Measurements from ENCODE around the gene SLC25A38. TPM values are rescaled to one million over a fixed set of nuclear protein-coding genes. Genes with fewer than 3 reads are reported as not detected.

The SLC25A38 gene
- total RNA-seq, 1 donor from 2014 or later = 13.6 TPM

DNA sequence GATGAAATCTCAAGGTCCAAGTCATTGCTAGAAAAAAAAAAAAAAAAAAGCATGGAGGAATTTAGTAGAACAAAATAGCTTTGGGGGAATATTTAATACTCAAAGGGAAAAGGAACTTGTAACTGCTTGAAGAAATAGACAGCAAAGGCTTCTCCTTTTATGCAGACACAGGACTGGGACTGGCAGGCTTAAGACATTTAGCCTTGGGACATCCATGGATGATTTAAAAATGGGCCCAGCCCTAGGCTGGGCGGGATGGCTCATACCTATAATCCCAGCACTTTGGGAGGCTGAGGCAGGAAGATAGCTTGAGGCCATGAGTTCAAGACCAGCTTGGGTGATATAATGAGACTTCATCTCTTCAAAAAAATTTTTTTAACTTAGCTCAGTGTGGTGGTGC is 43.1 kb downstream of the SLC25A38 start:
- Histone ChIP-seq H3K4me3 (ENCODE audit: low read length in 3 of 3) (no peak overlapping the region), H3K36me3 (ENCODE audit: control insufficient read depth in 3 of 3, insufficient read depth in 3 of 3, low read length in 3 of 3) (no peaks in the 10 kb centered on the region), H3K27me3 (ENCODE audit: control insufficient read depth in 3 of 3, insufficient read depth in 3 of 3, low read length in 3 of 3) (peaks cover 0 to 5% (median 3%) of the 10 kb centered on the region in 3 donors), H3K9ac (ENCODE audit: low read depth in 1 of 3, low read length in 3 of 3) (no peak overlapping the region), H3K27ac (ENCODE audit: low read depth, low read length) (no peak overlapping the region), H3K9me3 (ENCODE audit: control insufficient read depth in 3 of 3, low read length in 3 of 3) (no peaks in the 10 kb centered on the region), H3K4me1 (ENCODE audit: control insufficient read depth in 3 of 3, insufficient read depth in 3 of 3, low read length in 3 of 3) (peaks cover 3 to 6% (median 4%) of the 10 kb centered on the region in 3 donors)

DNA sequence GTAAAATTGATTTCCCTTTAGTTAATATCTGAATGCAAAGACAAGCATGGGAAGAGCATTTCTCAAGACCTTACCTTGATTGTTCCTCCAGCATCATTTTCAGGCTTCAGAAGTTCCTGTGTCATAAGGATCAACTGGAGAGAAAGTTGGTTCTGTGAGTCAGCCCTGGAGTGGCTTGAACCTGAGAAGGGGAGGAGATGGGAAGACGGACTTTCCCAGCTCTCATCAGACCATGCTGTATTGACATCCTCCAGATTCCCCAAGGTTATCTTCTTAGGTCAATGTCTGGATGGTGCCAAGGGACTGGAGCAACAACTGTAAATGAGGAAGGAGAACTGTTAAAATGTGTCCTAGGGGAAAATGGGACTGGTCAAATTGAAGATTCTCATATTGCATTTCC is 44.3 kb downstream of the SLC25A38 start:
- H3K4me3 ChIP-seq (ENCODE audit: low read length in 3 of 3) = no peak overlapping the region
- H3K9ac ChIP-seq (ENCODE audit: low read depth in 1 of 3, low read length in 3 of 3) = no peak overlapping the region
- H3K4me1 ChIP-seq (ENCODE audit: control insufficient read depth in 3 of 3, insufficient read depth in 3 of 3, low read length in 3 of 3) = peaks cover 3 to 6% (median 4%) of the 10 kb centered on the region in 3 donors
- no peaks in the 10 kb centered on the region for H3K9me3 ChIP-seq (ENCODE audit: control insufficient read depth in 3 of 3, low read length in 3 of 3)
- no peaks in the 10 kb centered on the region for H3K36me3 ChIP-seq (ENCODE audit: control insufficient read depth in 3 of 3, insufficient read depth in 3 of 3, low read length in 3 of 3)
- peaks cover 0 to 5% (median 3%) of the 10 kb centered on the region in 3 donors for H3K27me3 ChIP-seq (ENCODE audit: control insufficient read depth in 3 of 3, insufficient read depth in 3 of 3, low read length in 3 of 3)
- no peak overlapping the region for H3K27ac ChIP-seq (ENCODE audit: low read depth, low read length)

DNA sequence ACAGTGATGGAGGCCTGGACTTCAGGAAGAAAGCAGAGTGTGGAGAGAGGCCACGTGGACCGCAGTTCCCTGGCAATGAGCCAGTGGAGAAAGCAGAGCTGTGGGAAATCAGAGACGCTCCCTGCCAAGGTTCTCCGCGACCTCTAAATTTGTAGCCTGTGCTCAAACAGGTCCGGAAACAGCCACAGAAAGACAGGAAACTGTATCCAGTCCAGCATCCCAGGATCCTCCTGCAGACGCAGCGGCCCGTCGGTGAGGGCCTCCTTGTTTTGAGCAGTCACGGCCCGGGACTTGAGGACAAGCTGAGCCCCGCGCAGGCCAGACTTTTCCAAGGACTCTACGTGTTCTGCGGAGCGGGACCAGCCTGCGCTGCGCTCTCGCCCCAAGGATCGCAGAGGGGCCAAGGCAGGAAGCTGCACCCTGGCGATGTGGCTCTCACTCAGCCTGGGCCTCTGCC is 45.6 kb downstream of the SLC25A38 start:
- no peak overlapping the region for H3K27ac ChIP-seq (ENCODE audit: low read depth, low read length)
- H3K4me3 ChIP-seq (ENCODE audit: low read length in 3 of 3) = peak overlapping the region in 2 of 3 donors; percentile 24 to 29
- peak overlapping the region in 1 of 3 donors; percentile 16 for H3K9ac ChIP-seq (ENCODE audit: low read depth in 1 of 3, low read length in 3 of 3)

GRCh38 chr3:39429466-39429865 is 46.3 kb downstream of the SLC25A38 start:
- Histone ChIP-seq H3K27me3 (ENCODE audit: control insufficient read depth in 3 of 3, insufficient read depth in 3 of 3, low read length in 3 of 3) (peaks cover 0 to 5% (median 3%) of the 10 kb centered on the region in 3 donors), H3K27ac (ENCODE audit: low read depth, low read length) (no peak overlapping the region)

More for the DNA sequence above, 45.6 kb downstream of the SLC25A38 start:
- Histone ChIP-seq H3K4me1 (ENCODE audit: control insufficient read depth in 3 of 3, insufficient read depth in 3 of 3, low read length in 3 of 3) (peaks cover 3 to 9% (median 9%) of the 10 kb centered on the region in 3 donors), H3K27me3 (ENCODE audit: control insufficient read depth in 3 of 3, insufficient read depth in 3 of 3, low read length in 3 of 3) (peaks cover 0 to 5% (median 3%) of the 10 kb centered on the region in 3 donors), H3K36me3 (ENCODE audit: control insufficient read depth in 3 of 3, insufficient read depth in 3 of 3, low read length in 3 of 3) (no peaks in the 10 kb centered on the region), H3K9me3 (ENCODE audit: control insufficient read depth in 3 of 3, low read length in 3 of 3) (no peaks in the 10 kb centered on the region)

DNA sequence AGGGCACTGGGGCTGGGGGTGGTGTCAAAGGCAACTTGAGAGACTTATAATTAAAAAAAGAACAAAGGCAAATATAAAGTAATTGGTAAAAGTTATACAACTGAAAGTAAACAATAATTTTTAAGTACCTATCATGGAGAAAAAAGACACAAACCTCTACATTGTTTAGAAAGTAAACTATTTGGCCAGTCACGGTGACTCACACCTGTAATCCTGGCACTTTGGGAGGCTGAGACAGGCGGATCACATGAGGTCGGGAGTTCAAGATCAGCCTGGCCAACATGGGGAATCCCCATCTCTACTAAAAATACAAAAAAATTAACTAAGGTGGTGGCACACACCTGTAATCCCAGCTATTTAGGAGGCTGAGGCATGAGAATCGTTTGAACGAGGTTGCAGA is 49.2 kb downstream of the SLC25A38 start:
- H3K4me1 ChIP-seq (ENCODE audit: control insufficient read depth in 3 of 3, insufficient read depth in 3 of 3, low read length in 3 of 3) = peaks cover 3 to 9% (median 9%) of the 10 kb centered on the region in 3 donors
- H3K27me3 ChIP-seq (ENCODE audit: control insufficient read depth in 3 of 3, insufficient read depth in 3 of 3, low read length in 3 of 3) = peaks cover 0 to 5% (median 3%) of the 10 kb centered on the region in 3 donors
- no peaks in the 10 kb centered on the region for H3K36me3 ChIP-seq (ENCODE audit: control insufficient read depth in 3 of 3, insufficient read depth in 3 of 3, low read length in 3 of 3)
- no peaks in the 10 kb centered on the region for H3K9me3 ChIP-seq (ENCODE audit: control insufficient read depth in 3 of 3, low read length in 3 of 3)
- H3K4me3 ChIP-seq (ENCODE audit: low read length in 3 of 3) = no peak overlapping the region
- H3K27ac ChIP-seq (ENCODE audit: low read depth, low read length) = no peak overlapping the region
- H3K9ac ChIP-seq (ENCODE audit: low read depth in 1 of 3, low read length in 3 of 3) = no peak overlapping the region

More at GRCh38 chr3:39429466-39429865, 46.3 kb downstream of the SLC25A38 start:
- Histone ChIP-seq H3K36me3 (ENCODE audit: control insufficient read depth in 3 of 3, insufficient read depth in 3 of 3, low read length in 3 of 3) (no peaks in the 10 kb centered on the region), H3K9ac (ENCODE audit: low read depth in 1 of 3, low read length in 3 of 3) (no peak overlapping the region), H3K9me3 (ENCODE audit: control insufficient read depth in 3 of 3, low read length in 3 of 3) (no peaks in the 10 kb centered on the region), H3K4me3 (ENCODE audit: low read length in 3 of 3) (no peak overlapping the region), H3K4me1 (ENCODE audit: control insufficient read depth in 3 of 3, insufficient read depth in 3 of 3, low read length in 3 of 3) (peaks cover 3 to 9% (median 9%) of the 10 kb centered on the region in 3 donors)

DNA sequence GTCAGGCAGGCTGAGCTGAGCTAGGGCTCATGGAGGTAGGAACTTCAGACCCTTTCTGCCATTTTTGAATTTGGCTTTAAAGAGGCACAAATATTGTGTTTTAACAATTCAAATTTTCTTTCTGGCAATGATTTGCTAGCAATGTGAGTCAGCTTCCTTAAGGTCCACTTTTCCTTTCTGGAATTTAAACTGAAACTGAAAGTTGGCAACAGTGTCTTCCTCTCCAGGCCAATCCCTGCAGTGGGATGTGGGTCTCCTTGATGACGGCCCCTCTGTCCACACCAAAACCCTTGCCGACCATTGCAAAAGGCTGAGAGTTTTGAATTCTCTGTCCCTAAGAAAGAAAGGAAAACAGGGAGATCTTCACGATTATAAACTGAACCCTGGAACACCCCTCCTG is 50.5 kb downstream of the SLC25A38 start:
- Histone ChIP-seq H3K9me3 (ENCODE audit: control insufficient read depth in 3 of 3, low read length in 3 of 3) (no peaks in the 10 kb centered on the region), H3K4me1 (ENCODE audit: control insufficient read depth in 3 of 3, insufficient read depth in 3 of 3, low read length in 3 of 3) (peaks cover 2 to 9% (median 6%) of the 10 kb centered on the region in 3 donors), H3K27ac (ENCODE audit: low read depth, low read length) (peak overlapping the region; percentile 18), H3K9ac (ENCODE audit: low read depth in 1 of 3, low read length in 3 of 3) (no peak overlapping the region), H3K4me3 (ENCODE audit: low read length in 3 of 3) (peak overlapping the region in 1 of 3 donors; percentile 29), H3K27me3 (ENCODE audit: control insufficient read depth in 3 of 3, insufficient read depth in 3 of 3, low read length in 3 of 3) (peaks cover 0 to 5% (median 3%) of the 10 kb centered on the region in 3 donors), H3K36me3 (ENCODE audit: control insufficient read depth in 3 of 3, insufficient read depth in 3 of 3, low read length in 3 of 3) (no peaks in the 10 kb centered on the region)

DNA sequence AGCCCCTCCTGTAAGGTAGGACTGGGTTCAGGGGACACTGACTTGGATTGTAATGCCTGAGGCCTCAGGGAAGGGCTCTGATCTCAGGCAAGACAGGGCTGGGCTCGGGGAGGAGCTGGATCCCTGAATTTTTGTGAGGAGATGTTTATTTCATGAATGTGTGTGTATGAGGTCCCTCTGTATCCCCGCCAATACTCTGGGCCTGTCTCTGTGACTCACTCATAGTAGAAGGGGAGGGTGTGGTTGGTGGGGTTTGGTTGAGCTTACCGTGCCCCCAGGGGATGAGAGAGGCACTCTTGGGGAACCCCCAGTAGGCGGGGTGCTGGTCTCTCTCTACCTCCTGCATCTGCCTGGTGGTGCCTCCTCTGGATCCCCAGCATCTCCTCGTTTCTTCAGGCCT is 51.4 kb downstream of the SLC25A38 start:
- no peaks in the 10 kb centered on the region for H3K36me3 ChIP-seq (ENCODE audit: control insufficient read depth in 3 of 3, insufficient read depth in 3 of 3, low read length in 3 of 3)
- no peak overlapping the region for H3K9ac ChIP-seq (ENCODE audit: low read depth in 1 of 3, low read length in 3 of 3)
- H3K4me1 ChIP-seq (ENCODE audit: control insufficient read depth in 3 of 3, insufficient read depth in 3 of 3, low read length in 3 of 3) = peaks cover 0 to 5% (median 3%) of the 10 kb centered on the region in 3 donors
- no peaks in the 10 kb centered on the region for H3K9me3 ChIP-seq (ENCODE audit: control insufficient read depth in 3 of 3, low read length in 3 of 3)
- no peak overlapping the region for H3K4me3 ChIP-seq (ENCODE audit: low read length in 3 of 3)
- H3K27ac ChIP-seq (ENCODE audit: low read depth, low read length) = no peak overlapping the region
- H3K27me3 ChIP-seq (ENCODE audit: control insufficient read depth in 3 of 3, insufficient read depth in 3 of 3, low read length in 3 of 3) = peaks cover 0 to 5% (median 0%) of the 10 kb centered on the region in 3 donors

DNA sequence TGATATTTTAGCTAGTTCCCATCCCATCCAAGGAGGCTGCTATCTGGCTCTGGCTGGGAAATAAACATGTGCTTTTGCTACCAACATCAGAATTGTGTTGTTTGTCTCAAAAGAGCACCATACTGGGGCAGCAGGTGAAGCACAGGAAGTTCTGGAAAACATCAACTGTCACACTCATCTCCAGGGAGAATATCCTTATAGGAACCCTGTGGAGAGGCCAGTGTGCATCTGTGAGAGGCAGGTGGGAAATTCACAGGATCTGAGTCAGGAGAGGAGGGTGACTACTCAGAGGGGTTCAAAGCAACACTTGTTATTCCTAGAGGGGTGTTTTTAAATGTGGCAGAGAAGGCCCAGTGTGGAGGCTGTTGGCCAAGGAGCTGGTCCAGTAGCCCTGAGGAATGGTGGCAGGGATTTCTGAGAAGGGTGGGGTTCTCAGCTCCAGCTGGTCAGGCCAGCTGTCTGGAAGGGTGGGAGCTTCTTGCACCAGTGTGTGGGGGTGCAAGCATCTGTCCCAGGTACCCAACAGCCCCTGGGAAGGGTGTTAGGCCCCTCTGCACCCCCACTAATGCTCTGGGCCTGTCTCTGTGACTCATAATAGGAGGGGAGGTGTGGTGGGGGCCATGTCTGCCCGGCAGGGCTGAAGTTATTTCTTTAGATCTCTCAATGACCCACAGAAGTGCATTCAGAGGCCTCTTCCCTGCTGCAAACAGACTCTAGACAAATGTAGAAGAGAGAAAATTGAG is 52.0 kb downstream of the SLC25A38 start:
- Histone ChIP-seq H3K27me3 (ENCODE audit: control insufficient read depth in 3 of 3, insufficient read depth in 3 of 3, low read length in 3 of 3) (peaks cover 0 to 4% (median 0%) of the 10 kb centered on the region in 3 donors), H3K9me3 (ENCODE audit: control insufficient read depth in 3 of 3, low read length in 3 of 3) (no peaks in the 10 kb centered on the region), H3K4me1 (ENCODE audit: control insufficient read depth in 3 of 3, insufficient read depth in 3 of 3, low read length in 3 of 3) (peaks cover 0 to 5% (median 3%) of the 10 kb centered on the region in 3 donors), H3K4me3 (ENCODE audit: low read length in 3 of 3) (no peak overlapping the region), H3K27ac (ENCODE audit: low read depth, low read length) (no peak overlapping the region), H3K36me3 (ENCODE audit: control insufficient read depth in 3 of 3, insufficient read depth in 3 of 3, low read length in 3 of 3) (no peaks in the 10 kb centered on the region), H3K9ac (ENCODE audit: low read depth in 1 of 3, low read length in 3 of 3) (no peak overlapping the region)

DNA sequence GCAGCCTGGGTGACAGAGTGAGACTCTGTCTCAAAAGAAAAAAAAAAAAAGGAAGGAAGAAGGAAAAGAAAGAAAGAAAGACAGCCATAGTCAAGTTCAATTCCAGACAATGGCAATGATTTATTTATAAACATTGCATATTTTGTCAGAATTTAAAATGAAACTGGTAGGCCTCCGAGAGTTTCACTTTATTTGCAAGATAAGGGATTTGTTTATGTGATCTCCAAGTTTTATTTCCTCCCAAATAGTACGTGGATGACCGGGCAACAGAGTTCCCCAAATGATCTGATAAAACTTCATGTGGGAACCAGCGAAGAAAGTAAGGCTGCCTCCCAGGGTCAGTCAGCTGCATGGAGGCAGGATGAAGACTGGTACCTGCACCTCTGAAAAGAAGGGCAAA is 55.7 kb downstream of the SLC25A38 start:
- Histone ChIP-seq H3K27ac (ENCODE audit: low read depth, low read length) (no peak overlapping the region), H3K27me3 (ENCODE audit: control insufficient read depth in 3 of 3, insufficient read depth in 3 of 3, low read length in 3 of 3) (no peaks in the 10 kb centered on the region), H3K9me3 (ENCODE audit: control insufficient read depth in 3 of 3, low read length in 3 of 3) (no peaks in the 10 kb centered on the region), H3K36me3 (ENCODE audit: control insufficient read depth in 3 of 3, insufficient read depth in 3 of 3, low read length in 3 of 3) (no peaks in the 10 kb centered on the region), H3K9ac (ENCODE audit: low read depth in 1 of 3, low read length in 3 of 3) (no peak overlapping the region), H3K4me1 (ENCODE audit: control insufficient read depth in 3 of 3, insufficient read depth in 3 of 3, low read length in 3 of 3) (no peaks in the 10 kb centered on the region), H3K4me3 (ENCODE audit: low read length in 3 of 3) (no peak overlapping the region)

- no peak overlapping the region for H3K9ac ChIP-seq (ENCODE audit: low read depth in 1 of 3, low read length in 3 of 3)
- H3K4me3 ChIP-seq (ENCODE audit: low read length in 3 of 3) = no peak overlapping the region
- H3K9me3 ChIP-seq (ENCODE audit: control insufficient read depth in 3 of 3, low read length in 3 of 3) = no peaks in the 10 kb centered on the region
- H3K27me3 ChIP-seq (ENCODE audit: control insufficient read depth in 3 of 3, insufficient read depth in 3 of 3, low read length in 3 of 3) = no peaks in the 10 kb centered on the region
- no peaks in the 10 kb centered on the region for H3K36me3 ChIP-seq (ENCODE audit: control insufficient read depth in 3 of 3, insufficient read depth in 3 of 3, low read length in 3 of 3)
- no peak overlapping the region for H3K27ac ChIP-seq (ENCODE audit: low read depth, low read length)
- no peaks in the 10 kb centered on the region for H3K4me1 ChIP-seq (ENCODE audit: control insufficient read depth in 3 of 3, insufficient read depth in 3 of 3, low read length in 3 of 3)
Measured at GRCh38 chr3:39440316-39440715, 57.1 kb downstream of the SLC25A38 start.
